HG03280 (cell line): ENCODE data around the gene SH3RF1.

Experiments
- ATAC-seq: cut with Tn5 transposase; IDR thresholded peaks from one replicate; pipeline ENCODE4 v1.9.1; 2021; ENCODE audit warnings: mild to moderate bottlenecking, moderate library complexity; ENCODE audit not compliant: unreplicated experiment

SH3RF1 gene

GRCh38 chr4:169139021-169139420, 131.7 kb downstream of the SH3RF1 start:
- no peak for ATAC-seq

- ATAC-seq: no peak
These were observed 133.2 kb downstream of the SH3RF1 start for GRCh38 chr4:169137558-169137920.

GRCh38 chr4:169136796-169137557, 133.8 kb downstream of the SH3RF1 start:
- ATAC-seq: no peak

GRCh38 chr4:169136330-169136729, 134.4 kb downstream of the SH3RF1 start:
- ATAC-seq: no peak

- no peak for ATAC-seq
These were observed 135.0 kb downstream of the SH3RF1 start for GRCh38 chr4:169135776-169136175.

DNA sequence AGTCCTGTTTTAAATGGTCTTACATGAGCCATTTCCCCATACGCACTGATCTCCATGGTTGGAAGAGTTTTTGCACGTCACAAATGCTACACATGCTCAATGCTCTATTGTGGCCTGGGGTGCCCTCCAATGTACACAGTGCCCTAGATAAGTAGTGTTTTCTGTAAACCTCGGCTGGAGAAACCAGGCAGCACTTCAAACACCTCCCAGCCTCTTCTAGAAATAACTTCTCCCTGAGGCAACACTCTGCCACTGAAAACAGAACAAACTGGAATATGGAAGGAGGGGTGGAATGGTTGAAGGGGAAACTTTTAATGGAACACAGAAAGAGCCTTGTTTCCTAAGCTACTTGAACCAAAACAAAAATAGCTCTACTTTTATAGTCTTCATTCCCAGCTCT, 136.8 kb downstream of the SH3RF1 start:
- ATAC-seq: no peak

GRCh38 chr4:169132561-169133305, 138.0 kb downstream of the SH3RF1 start:
- ATAC-seq: no peak

DNA sequence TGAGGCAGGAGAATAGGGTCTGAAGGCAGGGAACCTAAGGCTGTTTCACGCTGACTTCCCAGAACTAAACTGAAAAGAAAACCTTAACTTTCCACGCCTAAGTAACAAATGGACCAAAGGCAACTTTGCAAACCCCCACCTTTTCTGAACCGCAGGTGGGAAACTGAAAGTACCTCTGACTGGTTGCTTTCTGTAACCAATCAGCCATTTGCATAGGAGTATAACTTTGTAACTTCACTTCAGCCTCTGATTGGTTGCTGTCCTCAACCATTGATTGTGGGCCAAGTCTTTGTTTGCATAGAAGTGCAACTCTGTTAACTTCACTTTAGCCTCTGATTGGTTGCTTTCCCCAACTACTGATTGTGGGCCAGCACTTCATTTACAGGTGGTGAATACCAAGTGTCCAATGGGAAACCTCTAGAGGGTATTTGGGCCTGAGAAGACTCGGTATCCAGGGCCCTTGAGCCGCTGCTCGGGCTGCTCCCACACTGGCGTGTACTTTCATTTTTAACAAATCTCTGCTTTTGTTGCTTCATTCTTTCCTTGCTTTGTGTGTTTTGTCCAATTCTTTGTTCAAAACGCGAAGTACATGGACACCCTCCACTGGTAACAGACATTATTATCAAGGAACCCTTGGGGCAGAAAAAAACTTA, 139.1 kb downstream of the SH3RF1 start:
- no peak for ATAC-seq

DNA sequence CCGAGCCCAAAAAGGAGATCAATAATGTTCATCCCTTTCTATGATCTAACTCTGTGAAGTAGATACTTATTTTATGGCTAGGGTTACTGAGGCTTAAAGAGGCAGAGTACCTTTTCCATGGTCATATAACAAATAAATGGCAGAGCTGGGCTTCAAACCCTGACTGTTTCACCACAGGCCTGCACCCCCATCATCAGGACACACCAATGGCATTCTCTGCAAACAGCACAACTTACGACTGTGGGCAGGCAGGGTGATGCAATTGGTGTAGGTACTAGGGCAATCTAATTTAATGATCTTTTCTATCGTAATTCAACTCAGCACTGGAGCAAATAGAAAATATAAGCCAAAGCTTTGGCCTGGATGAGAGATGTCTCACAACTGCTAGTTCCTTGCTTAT, 141.9 kb downstream of the SH3RF1 start:
- no peak for ATAC-seq

GRCh38 chr4:169127314-169127713, 143.4 kb downstream of the SH3RF1 start:
- ATAC-seq: no peak

- ATAC-seq: no peak
These were observed 146.1 kb downstream of the SH3RF1 start for GRCh38 chr4:169124661-169125060.

DNA sequence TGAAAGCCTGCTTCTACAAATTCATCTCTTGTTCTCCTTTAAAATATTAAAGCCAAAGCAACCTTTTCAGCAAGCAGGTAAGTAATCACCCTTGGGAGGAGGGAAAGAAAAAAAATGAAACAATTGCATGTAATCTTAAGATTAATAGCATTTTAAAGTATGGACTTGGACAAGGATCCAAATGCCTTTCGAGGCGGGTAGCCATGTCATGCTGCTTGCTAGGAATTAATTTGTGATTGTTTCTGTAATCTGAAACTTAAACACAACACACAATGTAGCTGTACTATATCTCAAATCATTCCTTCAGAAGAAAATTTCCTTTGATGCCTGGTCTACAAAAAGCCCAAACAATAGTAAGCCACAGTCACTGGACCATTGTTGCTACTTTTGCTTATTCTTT, 148.3 kb downstream of the SH3RF1 start:
- ATAC-seq: no peak

DNA sequence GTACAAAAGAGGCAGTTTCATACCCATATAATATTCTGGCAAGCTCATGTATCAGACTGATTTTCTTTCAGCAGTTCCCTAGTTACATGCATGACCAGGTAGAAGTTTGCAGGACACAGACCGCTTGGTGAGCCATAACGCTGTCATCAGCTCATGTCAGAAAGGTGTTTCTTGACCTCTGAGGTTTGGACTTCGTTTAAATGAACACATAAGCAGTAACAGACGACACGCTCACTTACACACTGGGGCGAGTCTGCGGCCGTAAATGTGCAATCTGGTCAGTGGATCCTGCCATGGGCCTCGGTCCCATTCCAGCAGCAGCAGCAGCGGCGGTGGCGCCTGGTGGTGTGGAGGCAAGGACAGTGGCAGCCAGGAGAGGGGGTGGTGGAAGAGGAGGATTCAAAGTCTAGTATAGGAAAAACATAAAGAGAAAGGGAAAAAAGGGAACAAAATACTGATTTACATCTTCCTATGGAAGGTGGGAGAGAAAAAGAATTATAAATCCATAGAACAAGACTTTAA, 148.8 kb downstream of the SH3RF1 start:
- ATAC-seq: no peak

DNA sequence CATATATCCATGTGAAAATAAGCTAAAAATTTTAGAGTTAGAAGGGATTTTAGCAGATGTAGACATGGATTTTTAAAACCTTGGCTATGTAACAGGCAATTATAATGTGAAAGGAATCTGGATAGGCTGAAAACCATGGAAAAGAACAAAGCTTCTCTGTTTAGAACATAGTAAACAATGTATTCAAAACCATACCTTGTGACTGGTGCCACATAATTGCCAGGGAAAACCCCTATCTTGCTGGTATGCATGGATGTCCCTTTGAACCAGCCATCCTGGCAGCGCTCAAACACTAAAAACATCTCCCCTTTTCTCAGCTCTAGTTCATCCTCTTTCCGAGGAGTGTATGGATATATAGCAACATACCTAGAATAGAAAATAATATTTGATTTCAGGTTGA, 150.1 kb downstream of the SH3RF1 start:
- no peak for ATAC-seq

- no peak for ATAC-seq
These were observed 151.2 kb downstream of the SH3RF1 start for GRCh38 chr4:169119536-169119935.

- ATAC-seq: no peak
These were observed 153.1 kb downstream of the SH3RF1 start for GRCh38 chr4:169117591-169118081.

GRCh38 chr4:169116270-169116901, 154.4 kb downstream of the SH3RF1 start:
- ATAC-seq: no peak

- no peak for ATAC-seq
These were observed 154.9 kb downstream of the SH3RF1 start for GRCh38 chr4:169115897-169116254.

DNA sequence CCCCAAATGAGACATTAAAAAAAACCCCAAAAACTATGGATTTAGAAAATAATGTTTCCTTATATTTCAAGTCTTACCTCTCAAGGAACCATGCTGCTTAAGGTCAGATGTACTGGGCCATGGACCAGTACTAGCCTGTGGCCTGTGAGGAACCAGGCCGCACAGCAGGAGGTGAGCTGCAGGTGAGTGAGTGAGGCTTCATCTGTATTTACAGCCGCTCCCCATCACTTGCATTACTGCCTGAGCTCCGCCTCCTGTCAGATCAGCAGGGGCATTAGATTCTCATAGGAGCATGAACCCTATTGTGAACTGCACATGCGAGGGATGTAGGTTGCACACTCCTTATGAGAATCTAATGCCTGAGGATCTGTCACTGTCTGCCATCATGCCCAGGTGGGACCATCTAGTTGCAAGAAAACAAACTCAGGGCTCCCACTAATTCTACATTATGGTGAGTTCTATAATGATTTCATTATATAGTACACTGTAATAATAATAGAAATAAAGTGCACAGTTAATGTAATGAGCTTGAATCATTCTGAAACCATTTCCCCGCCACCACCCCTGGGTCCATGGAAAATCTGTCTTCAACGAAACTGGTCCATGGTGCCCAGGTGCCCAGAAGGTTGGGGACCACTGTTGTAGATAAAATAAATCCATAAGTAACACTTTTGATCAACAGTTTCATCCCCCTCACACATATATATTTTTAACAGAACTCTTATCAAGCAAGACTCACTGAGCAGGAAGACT, 155.4 kb downstream of the SH3RF1 start:
- no peak for ATAC-seq

- ATAC-seq: no peak
These were observed 156.3 kb downstream of the SH3RF1 start for GRCh38 chr4:169114341-169114974.
